HG03439 (cell line): ENCODE results near the gene DUSP19.
A peak's percentile ranks its signal among the peaks of the same experiment; 100 is the strongest.

ENCODE experiments used
- ATAC-seq: cut with Tn5 transposase; IDR thresholded peaks from one replicate; pipeline ENCODE4 v1.9.1; 2021; ENCODE audit warnings: mild to moderate bottlenecking, moderate library complexity; ENCODE audit not compliant: unreplicated experiment

Gene DUSP19

GRCh38 chr2:183063083-183063482, 15.5 kb upstream of the DUSP19 start:
- no peak for ATAC-seq

- ATAC-seq, result no peak
Measured at GRCh38 chr2:183068561-183068960, 10.0 kb upstream of the DUSP19 start.

- no peak for ATAC-seq
Measured at GRCh38 chr2:183069174-183069573, 9.4 kb upstream of the DUSP19 start.

GRCh38 chr2:183070942-183071844, 7.4 kb upstream of the DUSP19 start:
- no peak for ATAC-seq

- ATAC-seq, result no peak
Measured at GRCh38 chr2:183072177-183072576, 6.4 kb upstream of the DUSP19 start.

GRCh38 chr2:183078163-183078463, 434 bp upstream of the DUSP19 start:
- ATAC-seq, result no peak

- ATAC-seq, result peak; percentile 25
Measured at GRCh38 chr2:183079139-183079775, 710 bp downstream of the DUSP19 start.

GRCh38 chr2:183081911-183082310, 3.4 kb downstream of the DUSP19 start:
- ATAC-seq, result no peak

- no peak for ATAC-seq
Measured at GRCh38 chr2:183088061-183088460, 9.5 kb downstream of the DUSP19 start.

- ATAC-seq, result no peak
Measured at GRCh38 chr2:183089192-183089851, 10.8 kb downstream of the DUSP19 start.

GRCh38 chr2:183091318-183091953, 12.9 kb downstream of the DUSP19 start:
- no peak for ATAC-seq

GRCh38 chr2:183091954-183092345, 13.4 kb downstream of the DUSP19 start:
- ATAC-seq, result no peak

- ATAC-seq, result peak; percentile 89
Measured at GRCh38 chr2:183093857-183094657, 15.5 kb downstream of the DUSP19 start.

- no peak for ATAC-seq
Measured at GRCh38 chr2:183105402-183106134, 27.0 kb downstream of the DUSP19 start.

GRCh38 chr2:183112577-183112976, 34.0 kb downstream of the DUSP19 start:
- no peak for ATAC-seq

- ATAC-seq, result no peak
Measured at GRCh38 chr2:183113630-183114029, 35.1 kb downstream of the DUSP19 start.

GRCh38 chr2:183117226-183117625, 38.7 kb downstream of the DUSP19 start:
- no peak for ATAC-seq

- ATAC-seq, result no peak
Measured at GRCh38 chr2:183123117-183123958, 44.8 kb downstream of the DUSP19 start.

GRCh38 chr2:183123959-183124221, 45.3 kb downstream of the DUSP19 start:
- ATAC-seq, result peak; percentile 40
